NCI-H526 (cell line): Measurements from ENCODE around the gene PTPRN.
"Not testable (repeated sequence)": the region's sequence is repeated elsewhere in the genome, so short reads cannot be mapped to it uniquely, and the experiment has no call there.

ENCODE experiments used
- DNase-seq, 2 experiments: peaks; one replicate each; lab custom pipeline; 2025; lab: John Stamatoyannopoulos, UW

PTPRN gene

DNA sequence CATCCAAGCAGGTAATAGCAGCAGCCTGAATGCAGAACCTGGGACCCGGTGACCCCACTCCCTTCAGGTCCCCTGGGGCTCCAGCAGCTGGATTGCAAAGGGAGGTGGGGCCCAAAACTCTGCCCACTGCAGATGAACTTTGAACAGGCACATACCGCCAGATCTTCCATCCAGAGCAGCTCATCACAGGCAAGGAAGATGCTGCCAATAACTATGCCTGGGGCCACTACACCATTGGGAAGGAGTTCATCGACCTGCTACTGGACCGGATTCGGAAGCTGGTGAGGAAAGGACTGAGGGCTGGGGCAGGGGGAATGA is 39.2 kb downstream of the PTPRN start:
- no peak for DNase-seq

GRCh38 chr2:219269362-219270054 is 39.7 kb downstream of the PTPRN start:
- no peak for DNase-seq

- DNase-seq: no peak
Measured at GRCh38 chr2:219268294-219268693, 40.9 kb downstream of the PTPRN start.

DNA sequence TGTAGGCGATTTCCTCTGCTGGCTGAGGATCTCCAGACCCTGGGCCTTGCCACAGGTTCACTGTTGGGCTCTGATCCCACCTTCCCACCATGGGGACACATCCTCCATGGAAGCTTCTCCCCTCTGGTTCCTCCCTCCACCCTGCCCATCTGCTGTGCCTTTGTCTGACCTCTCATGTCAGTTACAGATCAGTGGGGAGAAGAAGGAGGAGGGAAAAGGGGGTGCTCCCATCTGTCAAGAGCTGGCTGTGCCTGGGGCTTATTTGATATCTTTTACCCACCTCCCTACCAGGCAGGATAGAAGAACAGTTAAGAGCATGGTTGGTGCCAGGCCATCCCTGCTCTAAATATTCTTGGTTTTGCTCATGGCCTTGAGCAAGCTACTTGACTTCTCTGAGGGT is 42.3 kb downstream of the PTPRN start:
- no peak for DNase-seq

DNA sequence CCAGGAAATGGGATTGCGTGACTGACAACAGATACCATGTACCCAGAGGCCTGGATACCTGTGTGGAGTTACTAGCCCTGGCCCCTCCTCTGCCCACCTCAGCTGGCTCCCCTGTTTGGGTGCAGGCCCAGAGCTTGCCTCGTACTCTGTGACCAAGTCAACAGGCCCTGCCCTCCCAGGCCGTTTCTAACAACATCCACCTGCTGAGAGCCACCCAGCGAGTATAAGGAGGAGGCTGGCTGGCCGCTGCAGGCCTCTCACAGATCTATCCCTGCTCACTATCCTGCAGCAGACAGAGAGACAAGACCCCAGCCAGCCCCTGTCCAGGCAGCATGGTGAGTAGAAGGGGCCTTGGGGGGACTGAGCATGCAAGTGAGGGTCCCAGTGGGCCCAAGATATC is 43.0 kb downstream of the PTPRN start:
- DNase-seq: no peak

DNA sequence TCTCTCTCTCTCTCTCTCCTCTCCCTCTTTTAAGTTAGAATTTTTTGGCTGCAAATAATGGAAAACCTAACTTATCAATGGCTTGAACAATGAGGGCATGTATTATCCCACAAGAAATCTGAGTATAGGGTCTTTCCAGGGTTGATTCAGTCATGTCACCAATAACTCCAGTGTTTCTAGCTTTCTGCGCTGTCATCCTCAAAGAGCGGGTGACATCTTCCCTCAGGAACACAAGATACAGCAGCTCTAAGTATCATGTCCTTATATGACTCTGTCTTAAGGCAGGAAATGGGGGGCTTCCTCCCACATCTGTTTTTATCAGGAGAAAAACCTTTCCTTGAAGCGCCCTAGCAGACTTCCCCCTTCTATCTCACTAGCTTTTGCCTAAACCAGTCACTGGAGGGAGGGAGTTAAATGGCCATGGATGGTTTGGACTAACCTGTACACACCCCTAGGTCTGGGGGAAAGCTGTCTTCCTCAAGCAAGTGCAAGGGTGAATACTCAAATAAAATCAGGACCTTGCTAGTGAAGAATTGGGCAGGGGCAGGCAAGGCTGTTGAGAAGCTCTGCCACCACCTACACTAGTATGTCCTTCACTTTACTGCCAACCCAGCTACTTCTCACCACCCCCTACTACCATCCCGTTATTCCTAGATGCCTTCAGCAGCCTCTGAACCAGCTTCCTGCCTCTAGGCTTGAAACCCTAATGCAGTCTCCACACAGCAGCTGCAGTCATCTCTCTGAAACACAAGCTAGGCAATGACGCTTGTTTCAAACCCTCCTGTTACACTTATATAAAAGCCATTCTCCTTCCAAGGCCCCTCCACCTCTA is 48.0 kb downstream of the PTPRN start:
- DNase-seq: no peak

GRCh38 chr2:219258942-219259341 is 50.3 kb downstream of the PTPRN start:
- not testable (repeated sequence) for DNase-seq

DNA sequence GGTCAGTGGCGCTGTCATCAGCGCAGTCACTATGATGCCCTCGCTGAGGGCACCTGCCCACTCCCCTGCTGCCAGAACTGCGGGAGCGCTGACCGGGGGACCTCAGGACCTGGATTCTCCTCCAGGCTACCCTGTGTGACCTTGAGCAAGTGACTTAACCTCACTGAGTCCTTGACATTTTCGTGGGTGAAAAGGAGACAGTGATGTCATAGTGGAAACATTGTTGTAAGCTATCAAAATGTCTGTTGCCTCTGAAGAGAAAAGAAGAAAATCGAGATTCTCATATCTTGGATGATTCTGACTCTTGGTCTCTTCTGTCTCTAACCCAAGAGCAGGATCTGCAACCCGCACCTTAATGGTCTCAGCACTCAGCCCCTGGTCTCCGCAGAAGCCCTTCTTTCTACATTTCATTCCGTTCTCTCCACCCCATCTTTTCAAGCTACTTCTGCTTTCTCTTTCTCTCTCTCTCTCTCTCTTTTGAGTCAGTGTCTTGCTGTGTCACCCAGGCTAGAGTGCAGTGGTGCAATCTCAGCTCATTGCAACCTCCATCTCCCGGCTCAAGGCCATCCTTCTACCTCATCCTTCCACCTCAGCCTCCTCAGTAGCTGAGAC is 54.5 kb downstream of the PTPRN start:
- no peak for DNase-seq

DNA sequence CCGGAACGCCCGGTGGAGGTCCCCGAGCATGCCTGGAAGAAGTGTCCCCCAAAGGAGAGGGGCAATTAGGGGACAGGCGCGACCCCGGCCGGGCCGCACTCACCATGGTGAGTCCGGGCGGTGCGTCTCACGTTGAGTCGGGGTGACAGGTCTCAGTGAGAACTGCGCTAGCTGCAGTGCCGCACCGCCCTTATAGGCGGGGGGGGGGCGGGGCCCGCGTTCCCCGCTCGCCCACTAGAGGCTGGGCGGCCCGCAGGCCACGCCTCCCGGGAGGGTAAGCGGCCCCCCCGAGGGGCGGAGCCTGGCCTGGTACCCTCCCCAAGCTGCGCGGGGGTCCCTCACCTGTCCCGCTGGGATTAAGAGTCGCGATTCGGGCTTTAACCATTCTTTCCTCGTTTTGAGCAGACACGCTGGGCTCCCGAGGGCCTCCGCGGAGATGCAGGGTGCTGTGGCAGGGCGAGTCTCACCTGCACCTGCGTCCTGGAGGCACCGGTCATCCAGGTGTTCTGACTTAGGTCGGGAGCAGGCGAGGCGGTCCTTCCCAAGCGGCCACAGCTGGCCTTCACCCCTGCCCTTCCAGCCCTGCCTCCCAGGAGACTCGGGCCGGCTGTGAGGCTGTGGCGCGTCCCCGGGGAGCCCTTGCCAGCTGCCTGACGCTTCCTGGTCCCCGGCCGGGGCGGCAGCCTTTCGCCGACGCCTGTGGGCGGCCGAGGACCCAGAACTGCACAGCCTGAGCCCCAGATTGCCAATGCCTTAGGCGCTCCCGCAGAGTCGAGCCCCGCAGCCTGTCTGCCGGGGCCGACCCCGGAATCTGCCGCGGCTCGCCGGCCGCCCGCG is 55.2 kb downstream of the PTPRN start, which contains the start of gene TUBA4A:
TSS of gene TUBA4A (minus strand) at position 166 of the 837 bp plus-strand sequence. CDS start at position 106, 60 bp downstream.
- peak; percentile 50 to 90 for DNase-seq

- DNase-seq: peak; percentile 50 to 70
Measured at GRCh38 chr2:219252900-219253752, 56.1 kb downstream of the PTPRN start, which contains the start of gene TUBA4B. TUBA4B (plus strand) TSS chr2:219253243; CDS start chr2:219253408, 165 bp downstream.

GRCh38 chr2:219252570-219252899 is 56.7 kb downstream of the PTPRN start:
- DNase-seq: no peak

DNA sequence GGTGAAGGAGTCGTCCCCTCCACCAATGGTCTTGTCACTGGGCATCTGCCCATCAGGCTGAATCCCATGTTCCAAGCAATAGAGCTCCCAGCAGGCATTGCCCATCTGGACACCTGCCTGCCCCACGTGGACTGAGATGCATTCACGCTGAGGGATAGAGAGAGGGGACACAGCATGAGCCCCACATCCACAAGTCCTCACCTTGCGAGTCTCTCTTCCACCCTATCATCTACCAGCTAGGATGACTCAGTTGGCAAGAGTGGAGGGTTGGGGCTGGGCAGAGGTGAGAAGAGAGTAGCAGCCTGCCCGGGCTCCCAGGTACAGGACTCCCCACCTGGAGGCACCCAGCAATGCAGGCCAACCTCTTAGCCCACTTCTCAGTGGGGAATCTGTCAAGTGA is 57.1 kb downstream of the PTPRN start:
- no peak for DNase-seq

DNA sequence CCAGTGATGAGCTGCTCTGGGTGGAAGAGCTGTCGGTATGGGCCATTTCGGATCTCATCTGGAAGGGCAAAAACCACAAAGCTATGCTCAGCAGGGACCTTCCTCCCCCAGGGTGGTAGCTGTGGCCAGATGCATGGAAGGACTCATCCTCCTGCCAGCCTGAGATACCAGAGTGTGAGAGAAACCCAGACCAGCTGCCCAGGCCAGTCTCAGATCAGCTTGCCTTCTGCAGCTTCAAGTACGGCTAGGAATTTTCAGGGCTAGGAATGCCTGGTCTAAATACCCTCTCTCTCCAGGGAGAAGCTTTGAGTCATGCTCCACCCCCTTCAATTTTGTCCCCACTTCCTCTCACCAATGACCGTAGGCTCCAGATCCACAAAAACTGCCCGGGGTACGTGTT is 57.5 kb downstream of the PTPRN start:
- no peak for DNase-seq

GRCh38 chr2:219250049-219250781 is 59.0 kb downstream of the PTPRN start:
- no peak for DNase-seq

DNA sequence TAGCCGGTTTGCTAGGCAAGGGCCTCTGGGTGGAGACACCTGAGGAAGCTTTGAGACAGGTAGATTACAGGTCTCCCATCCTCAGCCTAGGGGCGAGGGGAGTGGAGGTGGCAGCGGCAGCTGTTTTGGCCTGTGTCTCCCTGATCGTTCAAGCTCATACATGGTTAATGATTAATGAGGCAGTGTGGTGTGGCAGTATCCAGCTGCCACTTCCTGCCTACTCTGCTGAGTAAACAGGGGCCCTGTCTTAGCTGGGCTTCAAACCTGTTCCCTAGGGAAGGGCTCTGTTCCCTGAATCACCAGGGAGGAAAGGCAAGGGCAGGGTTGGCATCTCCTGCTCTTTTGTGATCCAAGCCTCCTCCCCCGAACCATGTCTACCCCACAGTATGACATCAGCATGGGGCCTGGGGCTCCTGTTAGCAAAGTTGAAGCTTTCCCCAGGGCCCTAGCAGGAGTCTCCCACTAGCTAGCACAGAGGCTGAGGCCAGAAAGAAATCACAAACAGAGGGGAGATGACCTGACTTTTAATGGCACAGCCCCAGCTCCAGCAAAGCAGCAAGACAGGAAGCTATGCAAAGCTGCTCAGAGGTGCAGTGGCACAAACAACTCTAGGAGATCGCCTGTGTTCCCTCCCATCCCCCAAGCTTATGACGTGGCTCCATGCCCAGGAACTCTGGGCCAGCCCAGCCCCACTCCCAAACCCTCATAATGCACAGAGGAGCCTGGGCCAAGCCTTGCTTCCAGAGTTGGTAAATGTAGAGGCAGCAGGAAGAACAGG is 59.8 kb downstream of the PTPRN start:
- DNase-seq: peak; percentile 95

DNA sequence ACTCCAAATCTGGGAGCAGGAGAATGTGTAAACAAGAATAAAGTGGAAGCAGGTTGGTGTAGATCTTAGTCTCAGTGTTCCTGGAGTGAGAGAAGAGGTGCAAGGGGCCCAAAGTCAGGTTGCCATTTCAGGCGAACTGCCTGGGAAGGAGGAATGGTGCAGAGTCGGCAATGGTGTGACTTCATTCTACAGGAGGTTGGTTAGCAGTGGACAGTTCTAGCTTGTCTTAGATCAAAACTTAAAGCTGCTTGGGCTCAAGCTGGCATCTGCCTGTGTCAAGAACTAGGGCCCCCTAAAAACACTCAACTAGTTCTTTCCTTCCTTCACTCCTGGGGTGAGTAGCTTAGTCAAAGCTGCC is 60.4 kb downstream of the PTPRN start:
- DNase-seq: no peak

- no peak for DNase-seq
Measured at GRCh38 chr2:219247678-219248642, 61.2 kb downstream of the PTPRN start.

DNA sequence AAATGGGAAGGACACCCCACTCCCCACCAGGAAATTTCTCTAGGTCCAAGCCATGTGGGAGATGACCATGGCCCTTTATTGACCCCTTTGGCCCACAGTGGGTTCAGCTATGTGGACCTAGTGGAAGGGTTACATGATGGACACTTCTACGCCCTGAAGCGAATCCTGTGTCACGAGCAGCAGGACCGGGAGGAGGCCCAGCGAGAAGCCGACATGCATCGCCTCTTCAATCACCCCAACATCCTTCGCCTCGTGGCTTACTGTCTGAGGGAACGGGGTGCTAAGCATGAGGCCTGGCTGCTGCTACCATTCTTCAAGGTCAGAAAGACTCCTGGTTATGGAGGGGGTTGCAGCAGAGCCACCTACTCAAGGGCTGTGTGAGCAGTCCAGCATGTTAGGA is 62.6 kb downstream of the PTPRN start:
- no peak for DNase-seq

GRCh38 chr2:219245899-219246230 is 63.3 kb downstream of the PTPRN start:
- DNase-seq: no peak
